Prostate gland (tissue), 2 donors: ENCODE results near the gene LANCL2. TPM values are rescaled to one million over a fixed set of nuclear protein-coding genes. Genes with fewer than 3 reads are reported as not detected.

Experiments
- DNase-seq: peaks from one replicate; pipeline ENCODE4 v3.0.0-alpha.2; 2019; ENCODE audit warnings: low spot score
- H3K27ac ChIP-seq, 2 donors: fragments of 200-600 bp; sonication (generic); 2 replicates each; pipeline ENCODE4 v1.5.1; 2017 to 2019
- H3K27me3 ChIP-seq: fragments of 200-600 bp; sonication (generic); replicated peaks from 2 replicates; pipeline ENCODE4 v1.5.1; 2019; ENCODE audit not compliant: insufficient read depth
- H3K36me3 ChIP-seq, 2 donors: fragments of 200-600 bp; sonication (generic); 1 replicate in 1 of 2; 2 replicates in 1 of 2; pipeline versions ENCODE4 v1.5.1 to v1.8.1; 2017 to 2019
- H3K4me1 ChIP-seq: fragments of 200-600 bp; sonication (generic); replicated peaks from 2 replicates; pipeline ENCODE4 v1.5.1; 2019
- H3K4me3 ChIP-seq, 2 donors: fragments of 200-600 bp; sonication (generic); 2 replicates each; pipeline ENCODE4 v1.5.1; 2017 to 2019
- H3K9me3 ChIP-seq: fragments of 200-600 bp; sonication (generic); 2 replicates; pipeline ENCODE4 v1.5.1; 2017
- CTCF ChIP-seq, 4 experiments: fragments of 200-600 bp in 2 of 4; fragments of 450-650 bp in 2 of 4; sonication (generic) in 2 of 4; IDR thresholded peaks; 1 replicate in 3 of 4; 2 replicates in 1 of 4; pipeline ENCODE4 v1.5.1; 2016 to 2019; ENCODE audit warnings: antibody characterized with exemption in 4 of 4, mild to moderate bottlenecking in 2 of 4, moderate library complexity in 2 of 4
- POLR2A ChIP-seq: fragments of 450-650 bp; IDR thresholded peaks from one replicate; pipeline ENCODE4 v1.6.1; 2016; ENCODE audit warnings: antibody characterized with exemption, mild to moderate bottlenecking
- POLR2AphosphoS5 ChIP-seq: sonication (generic); formaldehyde crosslinking; IDR thresholded peaks from one replicate; pipeline ENCODE4 v1.6.1; 2017; ENCODE audit warnings: antibody characterized with exemption
- WGBS: methylation state at CpG from one replicate; pipeline ENCODE4 v1.1.5; 2018; 5-methylcytosine and 5-hydroxymethylcytosine counted together
- intact Hi-C: fragments of 100-400 bp; cut with DNase I; formaldehyde crosslinking; loops from one replicate; pipeline ENCODE4 v1.14.2; 2022
- total RNA-seq, 2 donors: library from RNA; depleted of rRNA; stranded (reverse); fragments of >200 nt; gene quantifications; one replicate each; pipeline ENCODE4 v1.1.0, GENCODE V29; 2016

LANCL2 gene
- total RNA-seq, 2 donors from 2014 or later, result 17.7 to 26.9 TPM

DNA sequence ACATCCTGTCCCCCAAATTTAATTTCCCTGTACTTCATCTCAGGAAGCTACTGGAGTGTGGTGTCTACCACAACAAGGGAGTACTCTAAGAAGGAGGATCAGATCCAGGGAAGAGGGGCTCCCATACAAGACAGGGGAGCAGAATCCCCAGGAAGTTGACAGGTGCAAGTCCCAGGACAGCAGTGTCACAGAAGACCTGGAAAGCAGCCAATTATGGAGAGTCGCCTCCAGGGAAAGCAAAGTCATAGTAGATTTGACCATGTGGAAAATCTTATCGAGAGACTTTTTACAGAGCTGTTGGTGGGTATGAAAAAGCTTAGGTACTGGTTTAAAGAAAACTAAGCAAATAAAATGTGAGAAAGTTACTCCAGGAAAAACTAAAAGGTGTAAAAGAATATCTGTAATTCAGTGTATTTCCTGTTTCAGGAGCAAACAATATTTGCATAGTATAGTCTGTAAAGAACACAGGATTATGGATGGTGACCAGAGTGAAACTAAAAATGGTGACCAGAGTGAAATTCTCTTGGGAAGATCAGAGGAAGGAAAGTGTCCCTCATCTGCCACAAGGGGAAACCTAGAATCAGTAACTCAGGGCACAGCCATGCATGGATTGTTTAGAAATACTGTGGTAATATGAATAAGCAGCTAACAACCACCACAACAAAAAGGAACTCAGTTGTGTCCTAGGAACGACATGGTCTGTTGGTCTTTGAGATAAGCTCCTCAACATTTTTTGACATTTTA is 44.5 kb downstream of the LANCL2 start:
- intact Hi-C loops, result no loop called here
- DNase-seq, result no peak
- Histone ChIP-seq H3K9me3 (no peaks in the 10 kb centered on the region), H3K27ac (no peak overlapping the region), H3K4me1 (no peaks in the 10 kb centered on the region), H3K27me3 (no peaks in the 10 kb centered on the region), H3K36me3 (no peaks in the 10 kb centered on the region), H3K4me3 (no peak overlapping the region)
- no peak for TF ChIP-seq CTCF (IDR thresholded peaks at IDR 0.05)
- TF ChIP-seq POLR2AphosphoS5, result no peak
- TF ChIP-seq POLR2A, result no peak
- 69% methylated on average over 3 of the region's 3 CpGs for WGBS

DNA sequence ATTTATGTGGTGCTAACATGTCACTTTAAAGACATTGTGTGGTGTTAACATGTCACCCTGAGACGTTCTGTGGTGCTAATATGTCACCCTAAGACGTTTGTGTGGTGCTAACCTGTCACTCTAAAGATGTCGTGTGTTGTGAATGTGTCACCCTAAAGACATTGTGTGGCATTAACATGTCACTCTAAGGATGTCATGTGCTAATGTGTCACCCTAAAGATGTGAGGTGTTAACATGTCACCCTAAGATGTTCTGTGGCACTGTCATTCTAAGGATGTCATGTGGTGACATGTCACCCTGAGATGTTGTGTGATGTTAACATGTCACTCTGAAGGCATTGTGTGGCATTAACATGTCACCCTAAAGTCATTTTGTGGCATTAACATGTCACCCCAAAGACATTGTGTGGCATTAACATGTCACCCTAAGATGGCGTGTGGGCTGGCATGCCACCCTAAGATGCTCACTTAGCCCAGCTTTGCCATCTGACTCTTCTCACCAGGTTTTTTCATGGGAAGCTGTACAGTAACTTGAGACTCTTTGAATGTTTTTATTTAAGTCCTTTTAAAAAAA is 45.6 kb downstream of the LANCL2 start:
- Histone ChIP-seq H3K9me3 (no peaks in the 10 kb centered on the region), H3K4me3 (no peak overlapping the region), H3K27ac (no peak overlapping the region), H3K36me3 (no peaks in the 10 kb centered on the region), H3K4me1 (no peaks in the 10 kb centered on the region), H3K27me3 (no peaks in the 10 kb centered on the region)
- WGBS, result 73% methylated on average over 4 of the region's 4 CpGs
- TF ChIP-seq CTCF (IDR thresholded peaks at IDR 0.05), result no peak
- TF ChIP-seq POLR2A, result no peak
- no peak for TF ChIP-seq POLR2AphosphoS5
- intact Hi-C loops, result no loop called here
- no peak for DNase-seq

DNA sequence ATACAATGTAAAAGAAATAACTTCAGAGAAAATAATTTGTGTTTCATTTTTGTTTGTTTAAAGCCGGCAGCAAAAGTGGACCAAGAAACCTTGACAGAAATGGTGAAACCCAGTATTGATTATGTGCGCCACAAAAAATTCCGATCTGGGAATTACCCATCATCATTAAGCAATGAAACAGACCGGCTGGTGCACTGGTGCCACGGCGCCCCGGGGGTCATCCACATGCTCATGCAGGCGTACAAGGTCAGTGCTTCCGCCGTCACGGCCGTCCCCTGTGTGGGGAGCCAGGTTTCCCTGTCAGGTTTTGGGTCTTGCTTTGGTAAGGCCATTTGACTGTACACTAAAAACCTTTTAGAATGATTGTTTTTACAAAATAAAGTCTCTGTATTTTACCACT is 46.7 kb downstream of the LANCL2 start:
- Histone ChIP-seq H3K4me3 (no peak overlapping the region), H3K4me1 (no peaks in the 10 kb centered on the region), H3K27ac (no peak overlapping the region), H3K27me3 (no peaks in the 10 kb centered on the region), H3K9me3 (no peaks in the 10 kb centered on the region), H3K36me3 (no peaks in the 10 kb centered on the region)
- WGBS, result 90% methylated on average over 12 of the region's 12 CpGs
- intact Hi-C loops, result no loop called here
- TF ChIP-seq CTCF (IDR thresholded peaks at IDR 0.05), result no peak
- TF ChIP-seq POLR2A, result no peak
- TF ChIP-seq POLR2AphosphoS5, result no peak
- DNase-seq, result no peak

- Histone ChIP-seq H3K36me3 (no peaks in the 10 kb centered on the region), H3K9me3 (no peaks in the 10 kb centered on the region), H3K4me1 (no peaks in the 10 kb centered on the region), H3K27ac (no peak overlapping the region), H3K4me3 (no peak overlapping the region), H3K27me3 (no peaks in the 10 kb centered on the region)
- 91% methylated on average over 3 of the region's 3 CpGs for WGBS
- intact Hi-C loops, result no loop called here
- TF ChIP-seq CTCF (IDR thresholded peaks at IDR 0.05) (no peak), POLR2A (no peak), POLR2AphosphoS5 (no peak)
- DNase-seq, result no peak
Measured at GRCh38 chr7:55413442-55413841, 48.3 kb downstream of the LANCL2 start.
